A673 (cell line): ENCODE data around the gene SLBP. TPM values are rescaled to one million over a fixed set of nuclear protein-coding genes. Genes with fewer than 3 reads are reported as not detected.

Experiments
- BruUV-seq: library from RNA; stranded (reverse); fragments of 400-500 nt; replicated peaks from 2 replicates; lab custom pipeline; 2021; lab: Mats Ljungman, UMichigan
- CTCF ChIA-PET: fragments of 300-600 bp; sonication (Branson Sonifier 250); formaldehyde crosslinking; loops from one replicate; lab custom pipeline; 2022; ENCODE audit warnings: antibody characterized with exemption; lab: Charles Lee
- POLR2A ChIA-PET: fragments of 300-600 bp; sonication (Branson Sonifier 250); formaldehyde crosslinking; loops from one replicate; lab custom pipeline; 2022; ENCODE audit warnings: antibody characterized with exemption; ENCODE audit not compliant: low non-redundant PET; lab: Charles Lee
- DNase-seq: peaks from one replicate; pipeline ENCODE4 v3.0.0-alpha.2; 2015; ENCODE audit warnings: low spot score
- H3K27ac ChIP-seq: fragments of 200-600 bp; sonication (generic); 2 replicates; pipeline ENCODE4 v1.5.1; 2016; ENCODE audit warnings: mixed run types, low read depth, mild to moderate bottlenecking, mixed read lengths, antibody characterized with exemption, low read length; ENCODE audit not compliant: poor library complexity, severe bottlenecking
- H3K27me3 ChIP-seq: fragments of 200-600 bp; sonication (generic); replicated peaks from 2 replicates; pipeline ENCODE4 v1.6.1; 2017; ENCODE audit warnings: mixed run types, low read depth, mild to moderate bottlenecking, mixed read lengths, antibody characterized with exemption, low read length; ENCODE audit not compliant: insufficient read depth, poor library complexity
- H3K36me3 ChIP-seq: fragments of 200-600 bp; sonication (generic); 2 replicates; pipeline ENCODE4 v1.6.1; 2016; ENCODE audit warnings: mixed run types, mild to moderate bottlenecking, mixed read lengths, antibody characterized with exemption, low read length; ENCODE audit not compliant: insufficient read depth, poor library complexity, severe bottlenecking
- H3K4me1 ChIP-seq: fragments of 200-600 bp; sonication (generic); 2 replicates; pipeline ENCODE4 v1.6.1; 2017; ENCODE audit warnings: mixed run types, mild to moderate bottlenecking, mixed read lengths, antibody characterized with exemption, low read length; ENCODE audit not compliant: insufficient read depth, poor library complexity, severe bottlenecking
- H3K4me3 ChIP-seq: fragments of 200-600 bp; sonication (generic); 2 replicates; pipeline ENCODE4 v1.5.1; 2016; ENCODE audit warnings: low read depth, mixed run types, mild to moderate bottlenecking, mixed read lengths, low read length; ENCODE audit not compliant: poor library complexity, severe bottlenecking
- H3K9me3 ChIP-seq: fragments of 200-600 bp; sonication (generic); 2 replicates; pipeline ENCODE4 v1.6.1; 2016; ENCODE audit warnings: mixed run types, low read depth, mild to moderate bottlenecking, mixed read lengths, antibody characterized with exemption, low read length; ENCODE audit not compliant: poor library complexity, severe bottlenecking
- EZH2 ChIP-seq: fragments of 200-600 bp; sonication (generic); IDR thresholded peaks from 2 replicates; pipeline ENCODE4 v1.6.1; 2017; ENCODE audit warnings: borderline replicate concordance, low read depth, mild to moderate bottlenecking, mixed read lengths, antibody characterized with exemption, low read length; ENCODE audit not compliant: poor library complexity, severe bottlenecking
- intact Hi-C: fragments of 100-400 bp; cut with micrococcal nuclease; formaldehyde crosslinking; loops from one replicate; pipeline ENCODE4 v1.10.0; 2022; ENCODE audit not compliant: unreplicated experiment
- total RNA-seq: library from RNA; stranded (reverse); gene quantifications from 2 replicates; pipeline ENCODE4 v1.2.3, GENCODE V29; 2021
- TF ChIP-seq, protein P1 (sequence below): fragments of 300-800, 200-600 bp; sonication (generic); conservative IDR thresholded peaks from 2 replicates; pipeline ENCODE4 v1.5.1; 2017; ENCODE audit warnings: low read depth, mild to moderate bottlenecking, antibody characterized with exemption, low read length, moderate library complexity, mixed read lengths

The SLBP gene
- total RNA-seq, 1 experiment from 2014 or later = 85.5 TPM

DNA sequence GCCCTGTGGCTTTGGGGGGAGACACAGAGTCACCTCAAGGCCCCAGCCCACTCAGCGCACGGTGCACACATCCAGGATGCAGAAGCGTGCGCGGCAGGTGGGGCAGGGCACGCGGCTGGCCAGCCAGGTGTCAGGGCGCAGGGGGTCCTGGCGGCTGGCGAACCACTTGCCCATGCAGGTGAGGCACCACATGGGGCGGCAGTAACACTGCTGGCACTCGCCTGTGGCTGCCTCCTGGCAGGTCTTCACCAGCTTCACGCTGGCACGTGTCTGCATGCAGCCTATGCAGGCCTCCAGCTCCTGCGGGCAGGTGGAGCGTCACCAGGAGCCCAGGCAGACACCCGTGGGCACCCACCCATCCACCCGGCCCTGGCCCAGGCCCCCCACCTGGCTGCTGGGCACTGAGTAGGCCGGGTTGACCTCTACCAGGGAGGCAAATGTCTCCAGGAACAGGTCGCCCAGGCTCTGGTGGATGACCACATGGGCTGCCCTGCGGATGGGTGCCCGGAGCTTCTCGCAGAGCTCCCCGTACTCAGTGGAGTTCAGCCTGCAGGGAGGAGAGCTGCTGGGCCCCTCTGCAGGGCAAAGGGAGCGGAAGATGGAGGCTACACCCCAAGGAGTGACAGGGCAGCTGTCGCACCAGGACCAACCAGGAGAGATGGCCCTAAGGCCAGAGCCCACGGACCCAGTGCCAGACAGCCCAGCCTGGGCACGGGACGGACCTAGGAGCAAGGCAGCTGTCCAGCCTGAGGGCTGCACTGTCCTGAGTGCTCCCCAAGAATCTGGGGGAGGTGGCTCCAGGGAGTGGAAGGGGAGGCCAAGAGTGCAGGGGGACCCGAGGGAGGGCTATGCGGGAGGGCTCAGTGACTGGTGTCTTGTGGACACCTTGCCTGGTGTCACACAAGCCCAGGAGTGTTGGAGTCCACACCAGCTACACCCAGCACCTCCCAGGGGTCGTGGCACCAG, 5.3 kb upstream of the SLBP start:
- no TSS peak for BruUV-seq
- Histone ChIP-seq H3K4me3 (no peak overlapping the region), H3K27me3 (no peaks in the 10 kb centered on the region), H3K27ac (no peak overlapping the region), H3K4me1 (peaks cover 10% of the 10 kb centered on the region), H3K9me3 (no peaks in the 10 kb centered on the region), H3K36me3 (peaks cover 27% of the 10 kb centered on the region)
- POLR2A ChIA-PET = interaction anchor here (0.5 kb wide), 1 partner anchor 163 kb away, joined by 6 read pairs; no protein-coding TSS in a partner anchor
- DNase-seq = no peak
- CTCF ChIA-PET = no interaction called here
- no peak for TF ChIP-seq EZH2
- TF ChIP-seq, protein P1, sequence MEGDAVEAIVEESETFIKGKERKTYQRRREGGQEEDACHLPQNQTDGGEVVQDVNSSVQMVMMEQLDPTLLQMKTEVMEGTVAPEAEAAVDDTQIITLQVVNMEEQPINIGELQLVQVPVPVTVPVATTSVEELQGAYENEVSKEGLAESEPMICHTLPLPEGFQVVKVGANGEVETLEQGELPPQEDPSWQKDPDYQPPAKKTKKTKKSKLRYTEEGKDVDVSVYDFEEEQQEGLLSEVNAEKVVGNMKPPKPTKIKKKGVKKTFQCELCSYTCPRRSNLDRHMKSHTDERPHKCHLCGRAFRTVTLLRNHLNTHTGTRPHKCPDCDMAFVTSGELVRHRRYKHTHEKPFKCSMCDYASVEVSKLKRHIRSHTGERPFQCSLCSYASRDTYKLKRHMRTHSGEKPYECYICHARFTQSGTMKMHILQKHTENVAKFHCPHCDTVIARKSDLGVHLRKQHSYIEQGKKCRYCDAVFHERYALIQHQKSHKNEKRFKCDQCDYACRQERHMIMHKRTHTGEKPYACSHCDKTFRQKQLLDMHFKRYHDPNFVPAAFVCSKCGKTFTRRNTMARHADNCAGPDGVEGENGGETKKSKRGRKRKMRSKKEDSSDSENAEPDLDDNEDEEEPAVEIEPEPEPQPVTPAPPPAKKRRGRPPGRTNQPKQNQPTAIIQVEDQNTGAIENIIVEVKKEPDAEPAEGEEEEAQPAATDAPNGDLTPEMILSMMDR = no peak
- intact Hi-C loops = no loop called here

DNA sequence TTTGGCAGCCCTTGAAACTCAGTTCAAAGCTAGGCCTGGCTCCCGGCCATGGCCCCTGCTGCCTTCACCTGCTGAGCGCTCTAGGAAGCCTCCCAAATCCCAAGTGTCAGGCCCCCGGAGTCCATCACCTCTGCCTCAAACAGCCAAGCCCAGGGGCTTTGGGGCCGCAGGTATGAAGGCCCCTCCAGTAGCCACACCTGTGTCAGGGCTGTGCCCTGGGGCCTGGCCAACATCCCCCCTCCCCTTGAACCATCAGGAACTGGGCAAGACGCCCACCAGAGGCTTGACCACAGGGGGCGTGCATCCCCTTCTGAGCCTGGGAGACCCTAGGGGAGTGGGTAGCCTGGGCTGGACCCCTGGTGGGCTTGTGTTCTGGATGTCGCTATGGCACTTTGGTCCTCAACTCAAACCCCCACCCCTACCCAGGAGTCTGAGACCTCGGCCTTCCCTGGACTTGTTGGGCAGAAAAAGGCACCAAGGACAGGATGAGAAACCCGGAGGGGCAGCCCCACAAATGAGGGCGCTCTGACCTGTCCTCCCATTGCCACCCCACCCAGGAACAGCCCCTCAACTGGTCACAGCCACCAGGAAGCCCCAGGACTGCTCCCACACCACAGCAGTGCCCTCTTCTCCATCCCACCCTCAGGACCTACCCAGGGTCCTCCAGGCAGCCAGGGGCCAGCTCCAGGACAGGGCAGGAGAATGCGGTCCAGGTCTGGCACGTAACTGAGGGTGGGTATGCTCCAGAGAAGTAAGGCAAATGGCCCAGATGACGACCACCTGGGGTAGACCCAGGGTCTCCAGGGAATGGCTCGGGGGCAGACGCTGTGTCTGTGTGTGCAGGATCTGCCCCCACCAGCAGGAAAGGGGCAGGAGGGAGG, 4.2 kb upstream of the SLBP start:
- no TSS peak for BruUV-seq
- no peak overlapping the region for H3K4me3 ChIP-seq
- H3K27me3 ChIP-seq = no peaks in the 10 kb centered on the region
- H3K9me3 ChIP-seq = no peaks in the 10 kb centered on the region
- ChIA-PET POLR2A (interaction anchor here (0.5 kb wide), 1 partner anchor 164 kb away, joined by 6 read pairs; no protein-coding TSS in a partner anchor), CTCF (no interaction called here)
- intact Hi-C loops = no loop called here
- DNase-seq = no peak
- H3K4me1 ChIP-seq = peaks cover 10% of the 10 kb centered on the region
- H3K27ac ChIP-seq = peak overlapping the region; percentile 13
- peaks cover 27% of the 10 kb centered on the region for H3K36me3 ChIP-seq
- TF ChIP-seq EZH2 = no peak
- TF ChIP-seq, protein P1 = no peak

DNA sequence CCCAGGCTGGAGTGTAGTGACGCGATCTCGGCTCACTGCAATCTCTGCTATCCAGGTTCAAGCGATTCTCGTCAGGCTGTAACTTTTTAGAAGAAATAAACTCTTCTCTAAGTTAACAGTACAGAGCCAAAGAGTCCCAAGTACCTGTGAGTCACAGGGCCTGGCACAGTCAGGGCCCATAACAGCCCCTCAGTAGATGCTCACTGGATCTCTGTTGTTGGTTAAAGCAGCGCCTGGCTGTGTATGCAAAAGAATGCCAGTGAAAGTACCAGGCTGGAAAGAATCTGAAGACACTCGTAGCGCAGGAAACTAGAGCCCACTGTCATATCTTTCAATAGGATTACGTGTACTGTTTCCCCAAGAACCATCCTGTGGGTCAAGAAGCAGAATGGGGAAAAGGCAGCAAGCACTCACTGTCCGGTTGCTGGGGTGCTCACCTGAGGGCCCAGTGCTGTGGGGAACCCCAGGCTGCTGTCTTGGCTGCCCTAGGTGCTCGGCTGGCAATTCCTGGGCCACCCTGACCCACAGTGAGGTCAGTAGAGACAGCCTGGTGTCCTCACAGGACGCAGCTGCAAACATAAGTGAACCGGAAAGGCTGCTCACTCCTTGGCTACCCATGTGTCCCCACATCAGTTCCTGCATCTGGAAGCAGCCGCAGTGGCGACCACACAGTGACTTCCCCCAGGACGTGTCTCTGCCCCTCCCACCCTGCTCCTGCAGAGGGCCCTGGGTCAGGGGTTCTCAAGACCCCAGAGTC, 3.1 kb upstream of the SLBP start:
- ChIA-PET POLR2A (no interaction called here), CTCF (interaction anchor here (0.6 kb wide), 1 partner anchor 147 kb away, joined by 13 read pairs; no protein-coding TSS in a partner anchor)
- TF ChIP-seq EZH2 = no peak
- TF ChIP-seq, protein P1 = no peak
- no TSS peak for BruUV-seq
- Histone ChIP-seq H3K9me3 (no peaks in the 10 kb centered on the region), H3K4me3 (peak overlapping the region; percentile 85), H3K27ac (peak overlapping the region; percentile 68), H3K27me3 (no peaks in the 10 kb centered on the region), H3K36me3 (peaks cover 31% of the 10 kb centered on the region), H3K4me1 (peaks cover 14% of the 10 kb centered on the region)
- no peak for DNase-seq
- intact Hi-C loops = no loop called here
